Ishikawa (cell line): ENCODE data around the gene NSMCE1.

ENCODE experiments used
- CEBPB ChIP-seq: IDR thresholded peaks from 2 replicates; pipeline ENCODE4 v1.6.1; 2012
- EGR1 ChIP-seq: IDR thresholded peaks from 2 replicates; pipeline ENCODE4 v1.6.1; 2012
- EP300 ChIP-seq: IDR thresholded peaks from 2 replicates; pipeline ENCODE4 v1.6.1; 2012; ENCODE audit warnings: borderline replicate concordance
- FOXM1 ChIP-seq: IDR thresholded peaks from 2 replicates; pipeline ENCODE4 v1.6.1; 2012; ENCODE audit warnings: low read depth, borderline replicate concordance
- MAX ChIP-seq: IDR thresholded peaks from 2 replicates; pipeline ENCODE4 v1.6.1; 2012
- NFIC ChIP-seq: IDR thresholded peaks from 2 replicates; pipeline ENCODE4 v1.6.1; 2012
- REST ChIP-seq: IDR thresholded peaks from 2 replicates; pipeline ENCODE4 v1.6.1; 2012; ENCODE audit warnings: low read depth, mild to moderate bottlenecking
- TAF1 ChIP-seq: IDR thresholded peaks from 2 replicates; pipeline ENCODE4 v1.6.1; 2012; ENCODE audit warnings: low read depth, mild to moderate bottlenecking
- TCF12 ChIP-seq: IDR thresholded peaks from 2 replicates; pipeline ENCODE4 v1.6.1; 2012; ENCODE audit warnings: low read depth
- TEAD4 ChIP-seq: IDR thresholded peaks from 2 replicates; pipeline ENCODE4 v1.6.1; 2012
- USF1 ChIP-seq: IDR thresholded peaks from 2 replicates; pipeline ENCODE4 v1.6.1; 2012
- YY1 ChIP-seq: IDR thresholded peaks from 2 replicates; pipeline ENCODE4 v1.6.1; 2012; ENCODE audit warnings: low read depth
- ZBTB7A ChIP-seq: IDR thresholded peaks from 2 replicates; pipeline ENCODE4 v1.6.1; 2012; ENCODE audit warnings: low read depth

- TF ChIP-seq EGR1 (no peak), TCF12 (no peak), REST (no peak), MAX (no peak), EP300 (no peak), TAF1 (no peak), ZBTB7A (no peak), TEAD4 (no peak), NFIC (no peak), YY1 (no peak), FOXM1 (no peak), USF1 (no peak), CEBPB (no peak)
These were observed 3.5 kb upstream of the NSMCE1 start for GRCh38 chr16:27272076-27272475.
